NCI-H226 (cell line): Measurements from ENCODE around the gene TNS3.
A peak's percentile ranks its signal among the peaks of the same experiment; 100 is the strongest.
"Not testable (repeated sequence)": the region's sequence is repeated elsewhere in the genome, so short reads cannot be mapped to it uniquely, and the experiment has no call there.

Source experiments
- DNase-seq: peaks from one replicate; pipeline ENCODE4 v3.0.0-alpha.2; 2015

The TNS3 gene

DNA sequence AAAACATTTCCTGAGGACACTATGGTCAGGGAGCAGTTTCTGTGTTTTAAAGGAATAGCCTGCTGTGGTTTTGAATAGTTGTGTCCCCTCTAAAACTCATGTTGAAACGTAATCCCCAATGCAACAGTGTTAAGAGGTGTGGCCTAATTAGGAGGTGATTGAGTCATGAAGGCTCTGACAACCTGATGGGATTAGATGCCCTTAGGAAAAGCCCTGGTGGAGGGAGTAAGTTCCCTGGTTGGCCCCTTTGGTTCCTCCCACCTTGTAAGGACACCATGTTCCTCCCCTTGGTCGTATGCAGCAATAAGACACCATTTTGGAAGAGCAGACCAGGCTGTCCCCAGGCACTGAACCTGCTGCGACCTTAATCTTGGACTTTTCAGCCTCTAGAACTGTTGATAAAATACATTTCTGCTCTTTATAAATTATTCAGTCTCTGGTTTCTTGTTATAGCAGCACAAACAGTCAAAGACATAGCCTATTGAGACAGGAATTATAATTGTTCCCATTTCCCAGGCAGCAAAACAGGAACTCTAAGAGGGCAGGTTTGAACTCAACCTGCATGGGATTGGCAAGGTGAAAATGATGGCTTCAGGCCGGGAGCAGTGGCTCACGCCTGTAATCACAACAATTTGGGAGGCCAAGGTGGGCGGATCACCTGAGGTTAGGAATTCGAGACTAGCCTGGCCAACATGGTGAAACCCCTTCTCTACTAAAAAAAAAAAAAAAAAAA lies 20.5 kb upstream of the TNS3 start:
- peak; percentile 77 for DNase-seq

DNA sequence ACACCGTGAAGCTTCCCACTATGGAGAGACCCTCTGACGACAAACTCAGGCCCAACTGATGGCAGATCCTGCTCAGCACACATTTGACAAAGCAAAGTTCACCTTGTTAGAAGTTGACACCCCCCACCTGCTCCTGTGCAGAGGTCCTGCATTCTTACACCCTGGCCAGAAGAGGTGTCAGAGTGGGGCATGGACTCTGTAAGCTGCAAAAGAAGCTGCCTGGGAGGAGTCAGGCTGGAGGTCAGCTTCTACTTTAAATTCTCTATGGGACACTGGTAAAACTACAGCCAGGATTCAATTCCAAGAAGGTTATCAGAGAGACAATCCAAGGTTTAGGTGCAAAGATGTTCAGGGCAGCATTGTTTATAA lies 20.0 kb upstream of the TNS3 start:
- no peak for DNase-seq

DNA sequence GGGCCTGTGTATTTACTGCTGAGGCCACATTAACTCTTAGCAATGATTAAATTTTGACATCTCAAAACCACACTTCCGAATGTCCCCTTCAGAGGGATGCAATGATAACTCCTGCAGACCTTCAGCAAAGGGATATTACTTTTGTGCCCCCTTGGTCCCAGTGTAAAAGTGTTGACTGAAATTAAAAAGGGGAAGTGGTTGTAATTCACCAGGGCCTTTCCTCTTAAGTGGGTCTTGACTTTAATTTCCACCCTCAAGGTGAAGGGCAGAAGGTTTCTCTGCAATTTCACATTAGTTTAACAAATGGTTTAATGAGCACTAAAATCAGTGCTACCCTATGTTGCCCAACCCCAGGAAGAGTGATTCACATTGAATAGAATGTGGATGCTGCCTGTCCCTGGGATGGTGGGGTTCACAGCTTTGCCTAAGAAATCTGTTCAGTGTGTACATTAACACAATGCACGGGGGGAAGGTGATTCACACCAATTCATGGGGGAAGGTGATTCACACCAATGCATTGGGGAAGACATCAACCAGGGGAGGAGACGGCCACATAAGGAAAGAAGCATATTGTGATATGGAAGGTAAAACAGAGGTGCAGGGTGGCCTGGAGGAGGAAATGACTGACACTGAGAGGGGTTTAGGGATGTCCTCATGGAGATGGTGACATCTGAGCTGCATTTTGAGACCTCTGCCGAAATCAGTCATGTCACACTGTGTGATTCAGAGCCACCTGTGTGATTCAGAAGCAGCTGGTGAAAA lies 19.4 kb upstream of the TNS3 start:
- peak; percentile 94 for DNase-seq

DNA sequence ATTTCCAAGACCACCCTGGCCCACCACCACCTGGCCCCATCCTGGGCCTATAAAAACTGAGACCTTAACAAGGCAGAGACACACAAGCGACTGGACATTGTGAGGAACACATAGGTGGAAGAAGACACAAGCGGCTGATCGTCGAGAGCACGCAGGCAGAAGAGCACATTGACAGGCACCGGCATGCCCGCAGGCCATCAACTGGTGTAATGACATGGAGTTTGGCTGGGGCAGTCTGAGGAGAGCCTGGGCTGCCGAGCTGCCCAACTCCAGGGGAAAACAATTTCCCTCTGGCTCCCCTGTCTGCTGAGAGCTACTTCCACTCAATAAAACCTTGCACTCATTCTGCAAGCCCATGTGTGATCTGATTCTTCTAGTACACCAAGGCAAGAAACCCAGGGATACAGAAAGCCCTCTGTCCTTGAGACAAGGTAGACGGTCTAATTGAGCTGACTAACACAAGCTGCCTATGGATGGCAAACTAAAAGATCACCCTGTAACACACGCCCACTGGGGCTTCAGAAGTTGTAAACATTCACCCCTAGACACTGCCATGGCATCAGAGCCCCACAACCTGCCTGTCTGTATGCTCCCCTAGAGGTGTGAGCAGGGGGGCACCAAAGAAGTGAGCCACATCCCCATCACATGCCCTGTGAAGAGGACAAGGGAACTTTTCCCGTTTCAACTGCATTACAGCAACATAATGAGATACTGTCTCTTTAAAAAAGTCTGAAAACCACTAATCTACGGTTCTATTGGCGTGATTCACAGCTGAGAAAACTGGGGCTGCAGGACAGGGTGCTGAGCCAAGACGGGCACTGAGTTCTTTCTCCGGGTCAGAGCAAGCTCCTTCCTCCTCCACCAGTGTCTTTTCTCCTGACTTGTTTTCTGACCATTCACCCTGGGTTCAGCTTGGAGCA lies 18.5 kb upstream of the TNS3 start:
- DNase-seq, result peak; percentile 87

DNA sequence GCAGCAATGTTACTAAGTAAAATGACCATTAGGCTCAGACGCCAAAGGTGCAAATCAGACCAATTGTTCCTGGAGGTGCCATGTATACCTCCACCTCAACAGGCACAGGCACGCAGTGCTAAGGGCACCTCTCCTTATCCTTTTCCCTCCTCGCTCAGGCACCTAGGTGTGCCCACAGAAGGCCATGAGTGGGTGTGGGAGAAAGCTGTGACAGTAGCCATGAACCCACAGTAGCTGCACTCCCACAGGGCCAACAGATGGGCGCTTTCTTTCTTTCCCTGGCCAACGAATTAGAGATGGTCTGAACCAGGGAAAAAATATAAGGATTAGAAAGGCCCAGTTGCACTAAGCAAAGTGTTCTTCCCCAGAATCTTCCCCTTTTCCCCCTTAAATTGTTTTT lies 15.5 kb upstream of the TNS3 start:
- no peak for DNase-seq

DNA sequence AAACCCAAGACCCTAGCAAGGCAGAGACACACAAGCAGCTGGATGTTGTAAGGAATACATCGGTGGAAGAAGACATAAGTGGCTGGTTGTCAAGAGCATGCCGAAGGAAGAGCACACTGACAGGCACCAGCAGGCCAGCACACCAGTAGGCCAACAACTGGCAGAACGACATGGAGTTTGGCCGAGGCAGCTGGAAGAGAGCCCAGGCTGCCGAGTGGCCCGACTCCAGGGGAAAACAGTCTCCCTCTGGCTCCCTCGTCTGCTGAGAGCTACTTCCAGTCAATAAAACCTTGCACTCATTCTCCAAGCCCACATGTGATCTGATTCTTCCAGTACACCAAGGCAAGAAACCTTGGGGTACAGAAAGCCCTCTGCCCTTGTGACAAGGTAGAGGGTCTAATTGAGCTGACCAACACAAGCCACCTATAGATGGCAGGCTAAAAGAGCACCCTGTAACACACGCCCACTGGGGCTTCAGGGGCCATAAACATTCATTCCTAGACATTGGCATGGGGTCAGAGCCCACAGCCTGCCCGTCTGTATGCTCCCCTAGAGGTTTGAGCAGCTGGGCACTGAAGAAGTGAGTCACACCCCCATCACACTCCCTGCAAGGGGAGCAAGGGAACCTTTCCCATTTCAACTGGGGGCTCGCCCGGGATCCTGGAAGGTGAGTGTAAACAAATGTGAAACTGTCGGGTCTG lies 14.7 kb upstream of the TNS3 start:
- DNase-seq, result peak; percentile 36

DNA sequence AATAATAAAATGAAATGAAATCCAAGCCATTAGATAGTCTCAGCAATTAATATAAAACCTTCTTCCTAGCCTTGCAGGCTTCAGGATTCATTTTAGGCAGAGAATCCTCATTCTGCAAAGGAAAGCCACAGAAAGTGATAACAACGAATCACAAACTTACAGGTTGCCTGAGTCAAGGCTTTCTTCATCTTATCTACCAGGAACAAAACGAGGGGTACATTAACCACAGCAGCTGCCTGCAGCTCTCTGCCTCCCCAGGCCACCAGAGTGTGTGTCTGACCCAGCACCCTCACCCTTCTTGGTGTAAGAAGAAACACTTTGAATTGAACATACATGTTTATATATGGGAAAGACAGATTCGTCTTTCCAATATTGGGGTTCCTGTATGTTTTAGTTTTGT lies 12.5 kb upstream of the TNS3 start:
- DNase-seq, result peak; percentile 29

DNA sequence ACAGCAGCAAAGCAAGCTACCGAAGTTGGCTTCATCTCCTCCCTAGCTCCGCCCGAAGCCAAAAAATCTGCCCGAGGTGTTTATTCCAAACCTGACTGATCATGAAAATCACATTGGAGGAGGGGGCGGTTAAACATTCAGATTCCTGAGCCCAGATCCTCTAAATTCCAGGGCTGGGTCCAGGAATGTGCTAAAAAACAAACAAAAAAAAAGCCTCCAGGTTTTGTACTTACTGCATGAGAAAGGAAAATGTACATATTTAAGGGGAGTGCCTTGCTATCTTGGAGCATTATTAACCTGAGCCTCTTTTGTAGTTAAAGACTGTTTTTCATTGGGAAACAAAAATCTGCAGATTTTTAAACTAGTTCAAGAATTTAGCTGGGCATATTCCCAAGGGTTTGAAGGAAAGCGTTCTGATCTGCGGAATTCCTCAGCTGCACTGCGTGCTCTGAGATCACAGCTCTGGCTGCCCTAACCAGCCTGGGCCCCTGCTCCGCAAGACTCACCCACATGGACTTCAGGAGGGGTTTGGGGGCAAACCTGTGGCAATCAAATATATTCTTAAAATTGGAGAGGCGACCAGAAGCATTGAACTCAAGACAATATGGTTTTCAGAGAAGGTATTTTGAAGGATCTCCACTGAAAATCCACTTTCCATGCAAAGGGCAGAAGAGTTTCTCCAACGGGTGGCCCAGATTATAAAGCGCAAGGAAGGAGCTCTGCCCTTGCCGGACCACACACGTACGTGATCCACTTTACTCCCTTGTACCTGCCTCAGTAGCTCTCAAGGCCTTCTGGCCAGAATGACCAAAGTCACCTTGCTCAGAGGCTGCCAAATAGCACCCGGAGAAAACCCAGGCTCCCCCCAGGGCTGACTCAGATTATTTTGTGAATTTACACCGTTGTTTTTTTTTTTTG lies 10.0 kb upstream of the TNS3 start:
- DNase-seq, result peak; percentile 67

DNA sequence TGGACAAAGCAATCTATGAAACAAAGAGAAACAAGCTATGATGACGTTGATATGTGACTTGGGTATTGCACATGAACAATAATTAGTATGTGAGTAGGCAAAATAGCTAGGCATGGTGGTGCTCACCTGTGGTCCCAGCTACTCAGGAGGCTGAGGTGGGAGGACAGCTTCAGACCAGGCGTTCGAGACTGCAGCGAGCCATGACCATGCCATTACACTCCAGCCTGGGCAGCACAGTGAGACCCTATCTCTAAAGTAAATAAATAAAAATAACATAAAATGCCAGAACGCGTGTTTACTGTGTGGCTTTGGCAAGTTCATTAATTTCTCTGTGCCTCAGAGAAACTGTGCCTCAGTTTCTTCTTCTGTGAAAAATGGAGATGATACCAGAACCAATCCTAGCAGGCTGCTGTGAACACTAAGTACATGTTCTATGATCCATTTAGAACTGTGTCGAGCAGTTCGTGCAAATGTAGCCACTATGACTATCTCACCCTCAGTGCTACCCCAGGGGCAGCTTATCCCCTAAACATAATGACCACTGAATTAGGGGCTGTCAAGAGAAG lies 9.3 kb upstream of the TNS3 start:
- DNase-seq, result no peak

DNA sequence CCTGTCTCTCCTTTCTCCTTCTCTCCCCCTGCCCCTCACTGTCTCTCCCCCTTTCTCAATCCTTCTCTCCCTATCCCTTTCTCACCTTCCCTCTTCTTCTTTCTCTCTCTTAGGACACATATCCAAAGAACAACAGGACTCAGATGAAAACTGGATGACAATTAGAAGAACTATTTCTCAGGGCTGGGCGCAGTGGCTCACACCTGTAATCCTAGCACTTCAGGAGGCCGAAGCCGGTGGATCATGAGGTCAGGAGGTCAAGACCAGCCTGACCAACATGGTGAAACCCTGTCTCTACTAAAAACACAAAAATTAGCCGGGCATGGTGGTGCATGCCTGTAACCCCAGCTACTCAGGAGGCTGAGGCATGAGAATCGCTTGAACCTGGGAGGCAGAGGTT lies 8.3 kb upstream of the TNS3 start:
- DNase-seq, result not testable (repeated sequence)

DNA sequence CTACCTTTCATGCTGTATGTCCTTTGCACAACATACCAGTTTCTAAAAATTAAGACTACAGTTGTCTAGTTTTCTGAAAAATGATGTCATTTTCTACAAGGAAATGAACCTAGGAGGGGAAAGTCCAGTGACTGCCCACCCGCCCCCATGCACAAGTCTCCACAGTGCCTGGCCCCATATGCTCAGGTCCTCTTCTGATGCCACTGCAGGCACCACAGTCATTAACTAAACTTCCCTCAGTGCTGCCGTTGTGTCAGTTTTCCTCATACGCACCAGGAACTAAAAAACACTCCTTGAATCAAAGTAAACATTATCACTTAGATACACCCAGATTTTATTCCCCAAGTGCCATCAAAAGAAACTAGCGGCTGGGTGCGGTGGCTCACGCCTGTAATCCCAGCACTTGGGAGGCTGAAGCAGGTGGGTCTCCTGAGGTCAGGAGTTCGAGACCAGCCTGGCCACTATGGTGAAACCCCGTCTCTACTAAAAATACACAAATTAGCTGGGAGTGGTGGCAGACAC lies 6.9 kb upstream of the TNS3 start:
- DNase-seq, result no peak

DNA sequence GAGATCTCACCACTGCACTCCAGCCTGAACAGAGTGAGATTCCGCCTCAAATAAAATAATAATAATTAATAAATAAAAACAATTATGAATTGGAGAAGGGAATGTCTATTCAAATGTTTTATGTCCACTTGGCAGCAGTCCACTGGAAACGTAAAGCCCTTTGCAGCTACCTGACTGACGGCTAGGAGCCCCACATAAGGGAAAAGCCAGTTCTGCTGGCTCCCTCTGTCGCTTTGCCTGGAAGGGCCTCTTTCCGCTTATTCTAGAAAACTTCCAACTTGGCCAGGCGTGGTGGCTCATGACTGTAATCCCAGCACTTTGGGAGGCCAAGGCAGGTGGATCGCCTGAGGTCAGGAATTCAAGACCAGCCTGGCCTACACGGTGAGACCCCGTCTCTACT lies 6.1 kb upstream of the TNS3 start:
- no peak for DNase-seq

DNA sequence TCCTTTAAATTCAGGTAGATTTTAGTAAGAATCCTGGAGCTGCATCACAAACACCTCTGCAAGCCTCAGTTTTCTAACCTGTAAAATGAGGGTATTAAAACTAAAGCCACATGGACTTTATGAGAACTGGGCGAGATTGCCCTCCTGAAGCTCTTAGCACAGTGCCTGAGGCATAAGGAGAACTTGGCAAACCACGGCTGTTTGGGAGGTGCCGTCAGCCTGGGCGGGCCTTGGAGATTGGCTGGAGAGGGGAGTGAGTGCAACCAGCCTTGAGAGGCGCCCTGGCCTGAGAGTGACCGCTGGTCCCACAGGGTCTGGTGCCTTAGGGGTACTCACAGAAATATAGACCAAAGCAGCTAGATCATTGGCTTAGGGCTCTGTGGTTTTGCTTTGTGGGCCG lies 5.4 kb upstream of the TNS3 start:
- DNase-seq, result peak; percentile 74

DNA sequence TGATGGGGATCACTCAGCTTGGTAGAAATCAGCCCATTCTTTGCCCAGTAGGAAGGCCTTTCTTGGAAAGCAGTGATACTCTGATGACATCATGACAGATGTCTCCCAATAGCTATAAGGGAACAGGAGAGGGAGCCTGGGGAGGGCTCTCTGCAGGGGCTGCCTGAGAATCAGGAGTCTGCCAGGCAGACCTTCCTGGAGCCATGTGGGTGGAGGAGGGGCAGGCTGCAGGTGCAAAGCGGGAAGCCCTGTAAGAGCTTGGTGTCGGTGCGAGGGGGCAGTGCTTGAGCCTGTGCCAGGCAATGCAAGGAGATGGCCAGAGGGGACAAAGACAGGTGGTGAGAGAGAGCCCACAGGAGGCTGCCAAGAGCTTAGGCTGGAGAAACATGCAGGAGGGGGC lies 5.0 kb upstream of the TNS3 start:
- DNase-seq, result no peak

DNA sequence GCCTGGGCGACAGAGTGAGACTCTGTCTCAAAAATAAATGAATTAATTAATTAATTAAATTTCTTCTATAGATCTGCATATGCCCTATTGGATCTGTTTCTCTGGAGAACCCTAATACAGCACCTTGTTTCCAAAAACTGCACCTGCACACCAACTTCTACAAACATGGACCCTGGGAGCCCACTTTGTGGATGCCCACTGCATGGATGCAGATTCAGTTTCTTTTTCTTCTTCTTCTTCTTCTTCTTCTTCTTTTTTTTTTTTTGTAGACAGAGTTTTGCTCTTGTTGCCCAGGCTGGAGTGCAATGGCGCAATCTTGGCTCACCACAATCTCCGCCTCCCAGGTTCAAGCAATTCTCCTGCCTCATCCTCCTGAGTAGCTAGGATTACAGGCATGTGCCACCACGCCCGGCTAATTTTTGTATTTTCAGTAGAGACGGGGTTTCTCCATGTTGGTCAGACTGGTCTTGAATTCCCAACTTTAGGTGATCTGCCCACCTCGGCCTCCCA lies 4.3 kb upstream of the TNS3 start:
- DNase-seq, result not testable (repeated sequence)

DNA sequence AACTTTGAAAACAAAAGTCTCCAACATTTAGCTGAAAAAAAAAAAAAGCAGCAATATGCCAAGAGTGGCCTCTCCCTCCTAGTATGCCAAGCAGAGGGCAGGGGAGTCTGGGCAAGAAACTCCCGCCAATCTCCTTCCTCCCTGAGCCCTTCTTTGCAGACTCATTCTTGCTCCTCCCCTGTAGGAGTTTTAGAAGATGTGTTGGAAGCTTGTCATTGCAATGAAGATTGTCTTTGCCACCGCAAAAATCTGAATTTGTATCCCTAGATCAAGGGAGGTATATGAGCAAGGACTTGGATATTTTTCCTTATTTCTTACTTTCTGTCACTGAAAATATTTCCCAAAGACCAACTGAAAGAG lies 2.6 kb upstream of the TNS3 start:
- DNase-seq, result peak; percentile 17

DNA sequence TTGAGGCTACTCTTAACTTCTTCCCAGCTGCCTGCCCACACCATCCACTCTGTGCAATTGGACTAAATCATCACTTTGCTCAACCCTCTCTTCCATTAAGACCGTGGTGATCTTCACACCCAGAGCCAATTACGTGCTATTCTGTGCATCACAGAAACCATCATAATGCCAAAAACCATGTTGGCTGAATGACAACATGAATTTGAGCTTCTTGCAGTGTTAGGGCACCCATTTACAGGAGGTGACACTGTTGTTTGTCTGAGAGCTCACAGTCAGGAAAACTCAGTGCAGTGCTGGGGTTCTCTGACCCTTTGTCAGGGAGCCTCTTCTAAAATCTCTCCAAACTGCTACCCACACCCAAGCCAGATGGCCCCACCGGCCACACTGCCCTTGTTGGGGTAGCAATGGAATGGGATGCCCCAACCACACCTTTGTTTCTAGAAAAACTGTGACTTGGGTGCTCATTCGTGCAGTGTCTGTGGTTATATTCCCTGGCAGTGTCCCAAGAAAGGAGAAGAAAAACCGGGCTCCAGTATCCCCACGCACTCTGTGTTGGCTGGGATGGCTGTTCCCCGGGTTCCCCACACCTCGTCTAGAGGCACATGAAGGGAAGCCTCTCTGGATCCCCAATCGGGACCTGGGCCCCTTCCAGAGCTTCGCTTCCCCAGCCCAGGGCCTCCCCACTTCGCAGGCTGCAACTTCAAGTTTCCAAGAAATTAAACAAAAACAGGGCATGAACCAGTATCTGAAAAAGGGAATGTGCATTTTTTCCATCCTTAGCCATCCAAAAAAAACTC lies 2.0 kb upstream of the TNS3 start:
- no peak for DNase-seq

DNA sequence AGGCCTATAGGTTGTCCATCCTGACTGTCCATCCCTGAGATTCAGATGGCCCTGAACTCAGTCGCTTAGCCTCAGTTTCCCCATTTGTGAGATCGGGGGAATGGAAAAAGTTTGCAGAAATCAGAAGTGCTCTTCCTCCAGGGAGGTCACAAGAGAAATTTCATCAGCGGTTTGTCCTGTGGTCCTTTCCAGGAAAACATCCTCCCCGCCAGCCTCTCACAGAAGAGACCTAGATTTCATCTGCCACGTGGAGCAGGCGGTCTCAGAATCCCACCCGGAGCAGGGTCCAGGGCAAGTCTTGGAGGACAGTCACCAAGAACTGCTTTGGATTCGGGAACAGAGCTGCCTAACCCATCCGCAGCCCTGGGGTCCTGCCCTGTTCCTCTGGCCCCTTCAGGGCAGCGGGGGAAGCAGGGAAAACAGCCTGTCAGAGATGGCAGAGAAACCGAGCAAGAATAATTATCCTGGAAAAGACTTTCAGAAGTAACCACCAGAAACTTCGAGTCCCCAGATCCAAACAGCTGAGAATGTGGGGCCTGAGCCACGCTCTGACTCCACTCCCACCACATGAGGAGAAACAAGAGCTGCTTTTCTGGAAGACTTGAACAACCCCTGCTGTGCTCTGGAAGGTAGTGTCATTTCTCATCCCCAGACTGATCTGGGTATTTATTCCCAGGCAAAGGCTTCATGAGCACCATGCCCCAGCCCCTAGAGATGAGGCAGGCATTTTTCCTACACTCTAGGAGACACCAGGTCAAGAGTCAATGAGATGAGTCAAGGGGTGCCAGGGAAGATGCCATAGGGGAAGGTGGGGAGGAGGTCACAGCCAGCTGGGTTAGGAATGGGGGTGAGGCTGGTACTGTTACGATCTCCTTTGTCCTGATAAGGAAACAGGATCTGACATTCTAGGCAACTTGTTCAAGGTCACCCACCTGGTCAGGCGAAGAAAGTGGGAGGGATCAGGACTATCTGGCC lies 1.1 kb upstream of the TNS3 start:
- DNase-seq, result no peak

DNA sequence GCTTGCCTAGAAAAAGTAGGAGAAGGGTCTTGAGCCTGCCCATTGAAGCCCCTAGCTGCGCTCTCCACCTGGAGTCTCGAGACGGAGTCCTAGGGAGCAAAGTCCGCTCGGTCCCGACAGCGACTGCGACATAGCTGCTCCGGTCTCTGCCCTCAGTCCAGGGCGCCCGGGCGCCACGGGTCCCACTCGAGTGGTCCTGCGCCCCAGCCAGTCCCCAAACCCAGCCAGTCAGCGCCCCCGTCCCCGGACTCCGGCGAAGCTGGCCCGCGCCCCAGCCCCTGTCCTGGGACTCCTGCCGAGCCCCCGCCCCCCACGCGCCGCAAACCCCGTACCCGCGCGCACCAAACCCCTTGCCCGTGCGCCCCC lies 490 bp downstream of the TNS3 start:
- DNase-seq, result no peak
